NCI-H2196 treated with DMSO at 0.1 percent for 48 hours (cell line): ENCODE measurements around the gene BTG3.

Source experiments
- DNase-seq: peaks from one replicate; lab custom pipeline; 2025; ENCODE audit not compliant: unreplicated experiment; lab: John Stamatoyannopoulos, UW

The BTG3 gene

DNA sequence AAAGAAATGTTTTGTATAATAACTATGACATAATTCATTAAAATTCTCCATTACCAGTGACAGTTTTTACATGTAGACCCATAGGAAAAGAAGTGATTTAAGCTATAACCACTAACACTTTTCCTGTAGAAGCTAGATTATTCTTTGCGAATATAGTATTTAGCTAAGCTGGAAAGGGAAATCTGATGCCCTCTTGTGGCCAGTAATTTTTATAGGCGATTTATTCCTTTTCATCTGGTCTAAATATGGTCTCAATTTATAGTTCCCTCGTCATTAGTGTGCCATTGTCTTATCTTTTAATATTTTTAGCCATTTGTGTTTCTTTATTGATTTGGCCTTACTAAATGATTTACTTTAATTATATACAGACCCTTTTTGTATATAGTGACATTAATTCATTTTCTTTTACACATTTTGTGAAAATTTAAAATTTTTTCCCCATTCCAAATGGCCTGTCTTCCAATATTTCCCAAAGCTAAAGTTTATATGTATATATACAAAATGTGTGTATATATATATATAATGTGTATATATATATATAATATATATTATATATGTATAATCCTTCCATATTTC is 26.7 kb downstream of the BTG3 start:
- DNase-seq = peak; percentile 10

DNA sequence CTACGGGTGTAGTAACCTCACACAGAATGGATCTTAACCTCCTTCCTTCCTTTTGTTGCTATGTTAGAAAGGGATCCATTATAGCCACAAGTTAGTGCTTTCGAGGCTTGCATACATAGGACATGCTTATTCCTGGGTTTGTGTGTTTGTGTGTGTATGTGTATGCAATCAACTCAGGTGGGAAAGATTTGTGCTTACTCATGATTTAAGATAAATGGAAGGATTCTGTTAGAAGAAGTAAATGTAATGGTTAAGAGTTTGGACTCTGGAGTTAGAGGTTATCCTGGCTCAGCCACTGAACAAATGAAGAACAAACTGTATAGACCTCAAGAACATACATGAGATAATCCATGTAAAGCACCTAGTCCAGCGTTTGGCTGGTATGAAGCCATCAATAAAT is 28.8 kb downstream of the BTG3 start:
- DNase-seq = no peak

DNA sequence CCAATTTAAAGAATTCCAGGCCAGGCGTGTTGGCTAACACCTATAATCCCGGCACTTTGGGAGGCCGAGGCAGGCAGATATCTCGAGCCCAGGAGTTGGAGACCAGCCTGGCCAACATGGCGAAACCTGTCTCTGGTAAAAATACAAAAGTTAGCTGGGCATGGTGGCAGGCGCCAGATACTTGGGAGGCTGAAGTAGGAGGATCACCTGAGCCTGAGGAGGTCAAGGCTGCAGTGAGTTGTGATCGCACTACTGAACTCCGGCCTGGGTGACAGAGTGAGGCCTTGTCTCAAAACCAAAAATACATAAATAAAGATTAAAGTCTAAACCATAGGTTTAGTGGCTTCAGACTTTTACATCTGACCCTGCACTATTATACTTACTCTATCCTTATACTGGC is 32.4 kb downstream of the BTG3 start:
- no peak for DNase-seq

DNA sequence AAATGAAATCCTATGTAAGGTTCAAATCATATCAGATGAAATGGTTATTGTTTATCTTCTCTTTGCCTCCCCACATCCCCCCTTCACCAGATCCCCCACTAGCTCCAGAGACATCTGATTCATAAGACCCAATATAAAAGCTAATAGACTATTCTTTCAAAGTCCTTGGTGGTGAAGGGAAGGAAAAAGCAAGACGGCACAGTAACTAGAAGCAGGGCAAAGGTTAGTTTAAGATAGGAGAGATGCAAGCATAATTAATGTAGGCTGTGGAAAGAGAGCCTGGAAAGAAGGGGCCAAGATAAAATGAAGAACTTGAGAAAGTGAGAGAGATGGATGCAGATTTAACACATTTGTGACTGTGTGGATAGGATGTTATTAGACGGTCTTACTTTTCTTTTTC is 33.8 kb downstream of the BTG3 start:
- DNase-seq = no peak

DNA sequence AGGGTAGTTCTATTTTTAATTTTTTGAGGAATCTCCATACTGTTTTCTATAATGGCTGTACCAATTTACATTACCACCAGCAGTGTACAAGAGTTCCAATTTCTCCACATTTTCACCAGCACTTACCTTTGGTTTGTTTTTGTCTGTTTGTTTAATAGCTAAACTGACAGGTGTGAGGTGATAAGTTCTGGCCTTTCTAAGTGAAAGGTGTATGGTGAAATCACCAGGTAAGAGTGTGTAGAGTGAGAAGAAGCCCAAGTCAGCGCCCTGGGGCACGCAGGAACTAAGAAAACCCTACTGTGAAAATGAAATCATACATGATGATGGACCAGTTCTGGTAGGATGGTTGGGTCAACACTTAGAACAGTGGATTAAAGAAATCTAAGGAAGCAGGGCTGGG is 34.5 kb downstream of the BTG3 start:
- no peak for DNase-seq

DNA sequence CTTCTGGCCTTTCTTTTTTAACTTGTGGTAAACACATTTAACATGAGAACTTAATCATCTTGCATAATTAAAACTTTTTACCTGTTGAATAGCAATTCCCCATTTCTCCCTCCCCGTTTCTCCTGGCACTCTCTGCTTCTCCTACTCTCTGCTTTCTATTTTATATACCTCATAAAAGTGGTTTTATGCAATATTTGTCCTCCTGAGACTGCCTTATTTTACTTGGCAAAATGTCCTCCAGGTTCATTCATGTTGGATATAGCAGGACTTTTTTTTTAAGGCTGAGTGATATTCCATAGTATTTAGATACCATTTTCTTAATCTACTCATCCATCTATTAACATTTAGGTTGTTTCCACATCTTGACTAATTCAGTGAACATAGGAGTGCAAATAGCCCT is 35.0 kb downstream of the BTG3 start:
- DNase-seq = no peak

DNA sequence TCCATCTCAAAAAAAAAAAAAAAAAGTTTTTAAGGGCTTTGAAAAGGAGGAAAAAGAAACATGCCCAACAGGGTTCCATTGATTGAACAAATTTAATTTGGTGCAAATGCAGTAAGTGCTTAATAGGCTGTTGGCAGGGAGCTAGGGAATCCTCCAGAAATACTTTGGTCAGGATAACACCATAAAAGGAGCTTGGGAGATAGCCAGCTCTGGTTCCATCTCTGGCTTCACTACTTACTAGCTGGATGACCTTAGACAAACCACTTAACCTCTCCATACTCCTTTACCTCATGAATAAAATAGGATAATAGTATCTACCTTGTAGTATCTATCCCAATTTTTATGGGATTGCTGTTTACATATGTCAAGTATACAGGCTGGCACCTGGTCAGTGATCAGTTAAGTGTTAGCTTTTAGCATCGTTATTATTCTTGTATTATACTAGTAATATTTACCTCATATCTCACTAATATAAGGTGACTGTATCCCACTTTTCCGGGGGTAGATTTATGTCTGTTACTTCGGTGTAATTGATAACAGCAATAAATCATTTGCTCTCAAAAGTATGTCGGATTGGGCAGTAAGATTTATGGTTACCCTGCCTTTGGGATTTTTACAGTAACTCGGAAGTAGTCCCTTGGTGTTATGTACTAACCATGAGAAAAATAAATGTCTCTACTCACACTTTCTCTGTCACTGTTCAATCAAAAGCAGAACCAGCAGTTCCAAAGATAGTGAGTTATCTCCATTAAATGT is 36.4 kb downstream of the BTG3 start:
- DNase-seq = peak; percentile 60

DNA sequence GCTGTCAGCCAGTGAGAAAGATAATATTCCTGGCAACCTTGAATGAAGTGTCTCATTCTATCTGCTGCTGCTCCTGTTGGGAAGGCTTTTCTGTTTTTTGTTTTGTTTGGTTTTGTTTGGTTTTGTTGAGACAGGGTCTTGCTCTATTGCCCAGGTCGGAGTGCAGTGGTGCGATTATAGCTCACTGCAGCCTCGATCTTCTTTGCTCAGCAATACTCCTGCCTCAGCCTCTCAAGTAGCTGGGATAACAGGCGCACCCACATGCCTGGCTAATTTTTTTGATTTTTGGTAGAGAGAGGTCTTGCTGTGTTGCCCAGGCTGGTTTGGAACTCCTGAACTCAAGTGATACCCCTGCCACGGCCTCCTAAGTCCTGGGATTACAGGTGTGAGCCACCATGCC is 37.6 kb downstream of the BTG3 start:
- no peak for DNase-seq

DNA sequence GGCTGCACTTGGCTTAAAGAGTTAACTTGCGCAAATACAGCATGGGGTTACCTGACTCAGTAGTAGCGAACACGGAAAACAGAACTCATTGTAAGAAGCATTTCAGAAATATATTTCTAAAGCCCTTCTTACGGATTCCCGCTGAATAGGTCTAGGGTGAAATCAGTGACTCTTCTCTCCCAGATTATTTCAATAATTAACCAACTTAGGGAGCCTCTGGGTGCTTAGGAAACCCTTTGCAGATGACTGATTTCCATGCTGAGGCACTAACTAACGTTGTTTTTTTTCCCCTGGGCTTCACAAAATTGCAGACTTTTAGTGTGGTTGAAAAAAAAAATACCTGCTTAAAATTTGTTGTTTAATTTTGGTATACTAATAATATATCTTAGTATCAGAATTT is 40.3 kb downstream of the BTG3 start:
- no peak for DNase-seq

DNA sequence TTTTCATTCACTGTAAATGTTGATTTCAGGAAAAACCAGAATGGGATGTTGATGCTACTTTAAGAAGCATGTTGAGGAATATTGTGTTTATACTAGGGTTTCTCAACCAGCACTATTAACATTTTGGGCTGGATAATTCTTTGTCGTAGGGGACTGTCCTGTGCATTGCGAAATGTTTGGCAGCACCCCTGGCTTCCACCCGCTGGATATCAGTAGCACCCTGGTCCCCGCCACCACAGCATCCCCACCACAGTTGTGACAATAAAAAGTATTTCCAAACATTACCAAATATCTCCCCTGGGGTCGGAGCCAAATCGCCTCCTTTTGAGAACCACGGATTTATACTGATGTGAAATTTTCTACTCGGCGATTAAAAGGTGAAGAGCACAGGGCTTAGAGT is 41.9 kb downstream of the BTG3 start:
- no peak for DNase-seq

DNA sequence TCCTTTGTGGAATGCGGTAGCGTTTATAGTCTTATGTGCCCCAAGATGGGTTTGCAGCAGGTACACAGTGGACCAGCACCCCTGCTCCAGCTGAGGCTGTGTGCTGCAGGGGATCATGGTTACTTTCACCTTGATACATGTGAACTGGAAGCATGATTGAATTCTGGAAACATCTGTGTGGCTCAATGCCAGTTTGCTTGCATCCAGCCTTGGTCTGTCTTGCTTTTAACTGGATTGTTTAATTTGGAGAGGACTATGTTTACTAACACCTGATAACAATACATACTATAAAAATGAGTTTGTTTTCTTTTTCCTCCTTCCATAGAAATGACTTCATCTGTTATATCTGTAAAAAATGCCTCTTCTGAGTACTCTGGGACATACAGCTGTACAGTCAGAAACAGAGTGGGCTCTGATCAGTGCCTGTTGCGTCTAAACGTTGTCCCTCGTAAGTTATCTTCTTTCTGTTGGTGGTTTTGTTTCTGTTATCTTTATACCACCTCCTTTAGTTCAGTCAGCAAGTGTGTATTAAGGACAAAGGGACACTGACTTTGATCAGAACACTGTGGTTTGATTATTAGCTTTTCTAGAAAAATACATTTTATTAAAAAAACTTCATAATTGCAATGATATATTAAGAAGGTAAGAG is 52.2 kb downstream of the BTG3 start:
- DNase-seq = no peak

DNA sequence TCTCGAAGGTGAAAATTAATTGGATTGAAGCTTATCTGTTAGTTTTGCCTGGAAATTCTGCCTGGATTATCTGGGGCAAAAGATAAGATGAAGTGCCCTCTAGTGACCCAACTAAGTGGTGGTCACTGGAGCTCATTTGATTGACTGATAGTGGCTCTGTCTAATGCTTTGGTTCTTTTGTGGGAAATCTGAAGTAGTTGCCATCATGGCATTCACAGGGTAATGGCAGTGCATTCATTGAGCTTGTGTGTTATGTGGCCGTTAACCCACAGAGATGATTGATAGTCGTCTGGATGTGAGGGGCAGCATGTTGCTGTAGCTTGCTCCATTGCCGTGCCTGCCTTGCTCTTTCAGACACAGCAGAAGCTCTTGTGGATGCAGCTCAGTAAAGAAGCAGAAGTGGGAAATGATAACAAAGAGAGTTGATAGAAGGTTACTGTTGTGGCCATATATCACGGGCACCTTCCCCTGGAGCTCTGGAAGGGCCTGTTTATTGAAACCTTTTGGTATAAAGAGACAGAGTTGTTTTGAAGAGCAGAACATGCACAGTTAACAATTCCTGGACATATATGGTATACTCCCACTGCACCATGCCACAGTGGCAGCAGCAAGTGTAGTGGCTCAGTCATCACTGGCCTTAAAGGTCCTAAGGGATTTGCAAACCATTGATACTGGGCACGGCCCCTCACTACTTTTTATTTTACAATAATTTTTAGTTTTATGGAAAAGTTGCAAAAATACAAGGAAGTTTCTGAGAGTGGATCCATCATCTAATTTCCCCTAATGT is 57.8 kb downstream of the BTG3 start:
- DNase-seq = no peak

DNA sequence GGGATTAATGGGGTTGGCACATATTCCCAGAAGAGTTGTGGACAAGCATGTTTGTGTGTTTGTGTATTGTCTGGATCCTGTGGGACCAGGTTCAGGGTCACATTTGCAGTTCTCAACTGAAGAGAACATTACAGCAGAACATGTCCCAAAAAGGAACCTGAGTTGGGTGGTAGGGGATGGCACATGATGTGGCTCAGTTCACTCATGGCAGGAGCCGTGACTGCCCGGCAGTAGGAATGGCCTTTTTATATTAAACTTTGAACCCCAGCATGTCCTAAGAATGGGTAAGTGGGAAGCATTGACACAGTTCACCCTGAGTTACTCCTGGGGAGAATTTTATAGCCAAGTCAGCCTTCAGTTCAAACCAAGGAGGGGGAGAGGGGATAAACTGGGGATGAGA is 58.6 kb downstream of the BTG3 start:
- no peak for DNase-seq

DNA sequence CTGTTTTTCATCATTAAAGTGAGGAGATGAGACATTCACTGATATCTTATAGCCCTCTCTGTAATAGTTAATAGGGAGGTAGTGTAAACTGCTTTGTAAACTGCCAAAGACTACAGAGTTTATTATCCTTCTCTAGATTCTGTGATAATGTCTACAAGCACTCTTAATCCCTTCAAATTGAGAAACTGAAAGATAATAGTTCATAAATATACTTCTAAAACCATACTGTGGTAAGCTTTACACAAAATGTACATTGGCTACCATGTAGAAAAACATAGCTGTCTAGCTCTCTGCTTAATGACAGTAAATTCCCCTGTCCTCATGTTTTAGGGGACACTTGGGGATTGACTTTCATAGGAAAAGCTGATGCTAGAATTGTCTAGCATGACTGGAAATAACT is 60.3 kb downstream of the BTG3 start:
- no peak for DNase-seq

DNA sequence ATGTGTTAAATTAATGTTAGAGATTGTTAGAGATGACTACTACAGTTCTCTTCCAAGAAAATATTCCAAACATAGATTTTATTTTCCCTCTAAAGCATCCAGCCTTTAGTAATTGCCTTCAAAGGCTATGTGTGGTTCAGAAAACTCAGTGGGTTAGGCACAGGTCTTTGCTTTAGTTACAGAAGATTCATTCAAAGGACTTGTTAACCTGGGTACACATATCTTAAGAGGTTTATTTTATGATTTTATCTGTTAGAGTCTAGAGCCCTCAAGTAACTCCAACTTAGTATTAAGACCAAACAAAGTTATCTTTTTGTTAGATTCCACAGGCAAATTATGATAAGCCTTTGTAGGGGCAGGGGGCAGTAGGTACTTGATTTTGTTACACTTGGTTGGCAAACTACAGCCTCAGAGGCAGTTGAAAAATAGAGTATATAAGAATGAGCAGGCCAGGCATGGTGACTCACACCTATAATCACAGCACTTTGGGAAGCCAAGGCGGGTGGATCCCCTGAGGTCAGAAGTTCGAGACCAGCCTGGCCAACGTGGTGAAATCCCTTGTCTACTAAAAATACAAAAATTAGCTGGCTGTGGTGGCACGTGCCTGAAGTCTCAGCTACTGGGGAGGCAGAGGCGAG is 61.9 kb downstream of the BTG3 start:
- no peak for DNase-seq

DNA sequence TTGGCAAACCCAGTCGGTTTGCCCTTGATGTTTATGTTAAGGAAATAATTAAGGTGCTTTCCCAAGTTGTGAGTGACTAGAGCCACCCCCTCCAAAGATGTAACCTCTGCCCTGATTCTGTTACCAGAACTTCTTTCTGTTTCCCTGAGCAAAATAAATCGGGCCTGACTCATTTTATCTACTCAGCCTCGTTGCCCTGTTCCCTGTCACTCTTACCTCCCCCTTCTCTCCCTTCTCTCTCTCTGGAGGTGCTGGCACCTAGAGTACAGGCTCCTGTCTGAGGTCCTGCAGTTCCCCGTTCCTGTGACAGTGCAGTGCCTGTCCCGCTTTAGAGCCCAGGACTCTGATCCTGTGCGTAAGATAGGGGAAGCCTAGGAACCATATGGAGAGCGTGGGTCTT is 64.4 kb downstream of the BTG3 start:
- DNase-seq = no peak

DNA sequence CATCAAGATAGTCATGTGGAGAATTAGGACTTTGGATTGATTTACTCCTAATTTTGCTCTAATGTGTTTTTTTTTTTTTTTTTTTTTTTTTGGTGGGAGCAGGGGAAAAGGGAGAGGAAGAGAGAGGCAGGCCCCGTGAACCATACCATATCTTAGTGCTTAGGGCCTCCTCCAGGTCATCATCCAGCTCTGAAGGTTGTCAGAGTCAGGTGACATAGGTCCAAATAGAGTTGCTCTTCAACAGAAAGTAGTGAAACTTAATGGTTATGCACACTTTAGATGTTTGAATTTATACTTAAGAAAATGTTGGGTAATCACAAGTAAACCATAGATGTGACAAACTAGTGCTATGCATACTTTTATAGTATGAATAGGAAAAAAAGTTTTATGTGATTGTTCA is 67.7 kb downstream of the BTG3 start:
- no peak for DNase-seq
